GM12878 (cell line): Measurements from ENCODE around the gene GPHB5. TPM values are rescaled to one million over a fixed set of nuclear protein-coding genes. Genes with fewer than 3 reads are reported as not detected.

Source experiments
- ATAC-seq: fragments of 200-7000 bp; cut with Tn5 transposase; 3 replicates; pipeline ENCODE4 v1.9.1; 2020; ENCODE audit warnings: mild to moderate bottlenecking, moderate library complexity
- BruUV-seq: library from RNA; stranded (reverse); fragments of 400-500 nt; replicated peaks from 2 replicates; lab custom pipeline; 2021; lab: Mats Ljungman, UMichigan
- CTCF ChIA-PET: fragments of 300-600 bp; sonication (Branson Sonifier 250); formaldehyde crosslinking; extraction: SDS; loops from one replicate; lab custom pipeline; 2021; ENCODE audit warnings: inconsistent platforms; lab: Yijun Ruan, JAX
- POLR2A ChIA-PET: fragments of 350-600 bp; formaldehyde crosslinking; extraction: SDS; loops from one replicate; lab custom pipeline; 2021; ENCODE audit warnings: inconsistent platforms; lab: Charles Lee
- RAD21 ChIA-PET: fragments of 300-600 bp; sonication (Branson Sonifier 250); formaldehyde crosslinking; loops from one replicate; lab custom pipeline; 2023; ENCODE audit warnings: antibody characterized with exemption; ENCODE audit not compliant: unreplicated experiment; lab: Charles Lee
- SMC1A ChIA-PET: fragments of 300-600 bp; sonication (Branson Sonifier 250); formaldehyde crosslinking; loops from one replicate; lab custom pipeline; 2023; ENCODE audit not compliant: unreplicated experiment, uncharacterized antibody; lab: Charles Lee
- DNase-seq: peaks from one replicate; pipeline ENCODE4 v3.0.0-alpha.2; 2011; ENCODE audit warnings: low read depth, low spot score
- FAIRE-seq: peaks from 3 replicates; lab custom pipeline; 2011; peaks lifted over from hg19 to GRCh38; lab: Jason Lieb, UNC
- H2AFZ ChIP-seq: 2 replicates; pipeline ENCODE4 v1.6.0; 2011; ENCODE audit warnings: low read depth, low read length, control low read depth; ENCODE audit not compliant: control insufficient read depth
- H3K27ac ChIP-seq: 2 replicates; pipeline ENCODE4 v1.5.1; 2011; ENCODE audit warnings: control low read depth; ENCODE audit not compliant: control insufficient read depth, insufficient read depth
- H3K27me3 ChIP-seq, 2 experiments: replicated peaks in 1 of 2; 2 replicates each; pipeline versions ENCODE4 v1.6.0 to v1.6.1; 2011; ENCODE audit warnings: low read length in 1 of 2; ENCODE audit not compliant: control insufficient read depth in 2 of 2, insufficient read depth in 2 of 2
- H3K36me3 ChIP-seq, 2 experiments: 2 replicates each; pipeline ENCODE4 v1.5.1; 2011; ENCODE audit warnings: low read length in 1 of 2; ENCODE audit not compliant: control insufficient read depth in 2 of 2, insufficient read depth in 2 of 2
- H3K4me1 ChIP-seq: 2 replicates; pipeline ENCODE4 v1.6.1; 2011; ENCODE audit warnings: mild to moderate bottlenecking, low read length, moderate library complexity, mixed read lengths; ENCODE audit not compliant: control insufficient read depth, insufficient read depth
- H3K4me2 ChIP-seq: 2 replicates; pipeline ENCODE4 v1.6.0; 2011; ENCODE audit warnings: control low read depth; ENCODE audit not compliant: control insufficient read depth, insufficient read depth
- H3K4me3 ChIP-seq: fragments of 200-600 bp; sonication (generic); 2 replicates; pipeline ENCODE4 v1.5.1; 2016
- H3K79me2 ChIP-seq: 2 replicates; pipeline ENCODE4 v1.6.0; 2011; ENCODE audit warnings: low read length; ENCODE audit not compliant: control insufficient read depth, insufficient read depth
- H3K9ac ChIP-seq: 2 replicates; pipeline ENCODE4 v1.8.0; 2011; ENCODE audit warnings: low read length, control low read depth, mixed read lengths; ENCODE audit not compliant: control insufficient read depth, insufficient read depth
- H3K9me3 ChIP-seq: replicated peaks from 3 replicates; pipeline ENCODE4 v1.5.1; 2011; ENCODE audit warnings: mild to moderate bottlenecking, low read length; ENCODE audit not compliant: control insufficient read depth, insufficient read depth
- H4K20me1 ChIP-seq: 2 replicates; pipeline ENCODE4 v1.6.0; 2011; ENCODE audit not compliant: control insufficient read depth, insufficient read depth
- ELK1 ChIP-seq: IDR thresholded peaks from 2 replicates; pipeline ENCODE4 v1.6.1; 2012; ENCODE audit warnings: low read depth, low read length, improper control_type of control experiment
- MAX ChIP-seq: IDR thresholded peaks from 2 replicates; pipeline ENCODE4 v1.6.1; 2012; ENCODE audit warnings: low read depth, low read length, improper control_type of control experiment
- PML ChIP-seq: IDR thresholded peaks from 2 replicates; pipeline ENCODE4 v1.6.1; 2012; ENCODE audit warnings: low read length, inconsistent platforms
- POLR2A ChIP-seq: IDR thresholded peaks from 2 replicates; pipeline ENCODE4 v1.6.1; 2011; ENCODE audit warnings: low read depth, mild to moderate bottlenecking, low read length
- REST ChIP-seq: IDR thresholded peaks from 2 replicates; pipeline ENCODE4 v1.6.1; 2012; ENCODE audit warnings: mild to moderate bottlenecking, low read depth, low read length
- SMAD1 ChIP-seq: fragments of 450-650 bp; IDR thresholded peaks from 2 replicates; pipeline ENCODE4 v1.6.1; 2018; ENCODE audit warnings: mild to moderate bottlenecking, low read depth; ENCODE audit not compliant: partially characterized antibody
- TBL1XR1 ChIP-seq: IDR thresholded peaks from 2 replicates; pipeline ENCODE4 v1.6.1; 2012; ENCODE audit warnings: low read depth, low read length, improper control_type of control experiment
- WGBS: methylation state at CpG from one replicate; pipeline ENCODE4 v1.1.6; 2016; ENCODE audit warnings: low lambda C conversion rate; ENCODE audit not compliant: insufficient replicate concordance, insufficient coverage; ENCODE audit errors: missing lambda C conversion rate; 5-methylcytosine and 5-hydroxymethylcytosine counted together
- in situ Hi-C: fragments of 300-500 bp; cut with MboI; formaldehyde crosslinking; loops from 9 replicates; pipeline ENCODE4 v1.14.3; 2018; ENCODE audit warnings: mixed read lengths
- intact Hi-C: fragments of 100-400 bp; cut with micrococcal nuclease; formaldehyde crosslinking; loops from one replicate; pipeline ENCODE4 v1.14.2; 2022; ENCODE audit not compliant: unreplicated experiment
- polyA plus RNA-seq, 11 experiments: library from polyadenylated mRNA; depleted of rRNA in 4 of 11; unstranded in 6 of 11; stranded (reverse) in 5 of 11; fragments of >200 nt; fragmentation: Nextera tagmentation in 4 of 11; fragmentation: Illumina TruSeq in 1 of 11; extraction: Ambion mirVana in 4 of 11; extraction: Trizol in 1 of 11; gene quantifications; 1 replicate in 1 of 11; 2 replicates in 10 of 11; pipeline versions ENCODE4 v1.2.1 to v1.2.3, GENCODE V29; 2011 to 2016; ENCODE audit warnings: inconsistent platforms in 2 of 11, missing spikeins in 2 of 11, low read depth in 1 of 11
- total RNA-seq, 4 experiments: library from RNA; depleted of rRNA in 3 of 4; stranded (reverse); fragments of >200 nt in 3 of 4; fragmentation: Illumina TruSeq in 1 of 4; extraction: Trizol in 1 of 4; gene quantifications; 2 replicates each; pipeline versions ENCODE4 v1.2.1 to v1.2.3, GENCODE V29; 2013 to 2021

Gene GPHB5
- total and polyA plus RNA-seq, 10 of the 15 experiments (the other 5 are each of a cell fraction or from before 2014, with no cell fraction given), result not detected

- POLR2A ChIA-PET, result no interaction called here
- Histone ChIP-seq H3K4me1 (no peaks in the 10 kb centered on the region), H3K27ac (no peak overlapping the region), H3K4me2 (no peak overlapping the region), H3K9ac (no peak overlapping the region), H2AFZ (no peak overlapping the region), H3K79me2 (no peaks in the 10 kb centered on the region), H3K27me3 (peaks cover 0 to 3% of the 10 kb centered on the region in 2 experiments; a peak in 1 of 4 replicates), H3K36me3 (no peaks in the 10 kb centered on the region), H3K4me3 (no peak overlapping the region), H4K20me1 (no peaks in the 10 kb centered on the region)
- BruUV-seq, result no TSS peak
- no peak for DNase-seq
- RAD21 ChIA-PET, result interaction anchor here (0.8 to 1.0 kb wide), 2 partner anchors 17 to 1090 kb away, joined by 3 to 5 read pairs; no protein-coding TSS in a partner anchor
- in situ Hi-C loops (no loop called here), intact Hi-C loops (loop anchor here (1.0 to 2.0 kb wide), 3 partner anchors 101 to 1112 kb away; no protein-coding TSS in a partner anchor)
- SMC1A ChIA-PET, result interaction anchor here (0.6 to 1.0 kb wide), 2 partner anchors 102 to 1107 kb away, joined by 3 to 4 read pairs; no protein-coding TSS in a partner anchor
- FAIRE-seq, result no peak
- 50% methylated on average over 3 of the region's 3 CpGs for WGBS
- CTCF ChIA-PET, result interaction anchor here (0.7 to 1.7 kb wide), 7 partner anchors 8 to 1111 kb away, joined by 3 to 7 read pairs (median 4); no protein-coding TSS in a partner anchor
- no peak for ATAC-seq
- TF ChIP-seq MAX, result no peak
- TF ChIP-seq SMAD1, result no peak
- no peak for TF ChIP-seq ELK1
- no peak for TF ChIP-seq TBL1XR1
- TF ChIP-seq POLR2A, result no peak
- TF ChIP-seq PML, result no peak
- no peak for TF ChIP-seq REST
- TF ChIP-seq, all 136 proteins: peak for 0
- H3K9me3 ChIP-seq, result no peaks in the 10 kb centered on the region
Observed at GRCh38 chr14:63275611-63276010, 43.1 kb downstream of the GPHB5 start.
